ENCODE results near the gene PANX1.

Gene PANX1

GRCh38 chr11:94128291-94128745 is 323 bp upstream of the PANX1 start:
- Histone ChIP-seq H3K27ac (ENCODE audit: low read depth, low read length) (peak overlapping the region; percentile 35), H4K20me1 (ENCODE audit: control insufficient read depth, insufficient read depth, low read depth, low read length) (no peaks in the 10 kb centered on the region), H3F3A (ENCODE audit: control insufficient read depth, insufficient read depth) (no peaks in the 10 kb centered on the region), H3K27me3 (ENCODE audit: control insufficient read depth, low read length) (no peaks in the 10 kb centered on the region), H3K9me2 (replicated peaks; ENCODE audit: control insufficient read depth, low read length) (no peaks in the 10 kb centered on the region), H3K79me2 (ENCODE audit: control insufficient read depth, low read length) (peaks cover 44% of the 10 kb centered on the region), H3K4me1 (ENCODE audit: control insufficient read depth, low read length) (peaks cover 25% of the 10 kb centered on the region), H3K36me3 (ENCODE audit: control insufficient read depth, low read length) (no peaks in the 10 kb centered on the region), H3K9me3 (ENCODE audit: control insufficient read depth, insufficient read depth, low read length) (peaks cover 6% of the 10 kb centered on the region; the same call in 1 of the 2 replicates), H3K4me3 (ENCODE audit: low read length) (peak overlapping the region; percentile 95), H3K4me2 (ENCODE audit: low read length) (peak overlapping the region; percentile 86)
- no peak for TF ChIP-seq EZH2phosphoT487 (IDR thresholded peaks at IDR 0.05; ENCODE audit: borderline replicate concordance, low read length)
- TF ChIP-seq CTCF (IDR thresholded peaks at IDR 0.05; ENCODE audit: low read depth, low read length, poor library complexity, severe bottlenecking): no peak

DNA sequence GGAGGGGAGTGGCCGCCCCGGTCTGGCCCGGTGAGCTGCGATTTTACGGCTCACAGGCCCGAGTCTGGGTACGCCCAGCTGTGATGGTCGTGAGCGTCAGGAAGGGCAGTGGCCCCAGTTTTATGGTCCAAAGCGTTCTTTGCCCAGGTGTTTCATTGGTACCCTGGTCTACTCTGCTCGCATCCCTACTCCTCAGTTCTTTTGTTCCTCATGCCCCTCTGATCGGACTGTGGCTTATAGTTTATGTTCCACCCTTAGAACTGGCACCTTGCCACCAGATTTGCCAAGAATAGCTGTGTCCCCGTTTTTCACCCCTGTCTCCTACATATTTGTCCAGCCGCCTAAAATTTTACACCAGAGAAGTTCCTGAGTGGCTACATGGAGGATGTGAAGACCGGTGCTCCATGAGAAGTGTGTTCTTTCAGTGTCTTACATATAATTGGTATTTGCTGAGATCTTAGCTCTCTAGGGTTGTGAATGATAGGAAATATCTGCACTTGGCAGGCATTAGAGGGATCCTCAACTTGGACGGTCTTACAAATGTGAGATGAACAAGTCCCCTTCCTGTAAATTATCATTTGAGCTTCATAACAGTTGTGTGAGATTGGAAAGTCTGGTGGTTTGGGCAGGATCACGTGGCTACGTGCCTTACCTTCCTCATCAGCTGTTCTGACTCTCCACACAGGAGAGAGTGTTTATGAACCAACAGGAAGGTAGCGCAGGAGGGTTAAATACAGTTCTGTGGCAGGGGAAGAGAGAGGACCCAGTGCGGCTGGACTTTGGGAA is 1.1 kb downstream of the PANX1 start:
- TF ChIP-seq CTCF (IDR thresholded peaks at IDR 0.05; ENCODE audit: low read depth, low read length, poor library complexity, severe bottlenecking) (no peak), EZH2phosphoT487 (IDR thresholded peaks at IDR 0.05; ENCODE audit: borderline replicate concordance, low read length) (no peak)

GRCh38 chr11:94130298-94131046 is 1.8 kb downstream of the PANX1 start:
- Histone ChIP-seq H3K9me3 (ENCODE audit: control insufficient read depth, insufficient read depth, low read length) (peaks cover 4% of the 10 kb centered on the region; the same call in 1 of the 2 replicates), H3F3A (ENCODE audit: control insufficient read depth, insufficient read depth) (no peaks in the 10 kb centered on the region), H3K79me2 (ENCODE audit: control insufficient read depth, low read length) (peaks cover 65% of the 10 kb centered on the region), H3K27me3 (ENCODE audit: control insufficient read depth, low read length) (no peaks in the 10 kb centered on the region), H3K9me2 (replicated peaks; ENCODE audit: control insufficient read depth, low read length) (no peaks in the 10 kb centered on the region), H3K4me3 (ENCODE audit: low read length) (peak overlapping the region; percentile 95), H3K4me1 (ENCODE audit: control insufficient read depth, low read length) (peaks cover 45% of the 10 kb centered on the region), H3K36me3 (ENCODE audit: control insufficient read depth, low read length) (no peaks in the 10 kb centered on the region), H3K4me2 (ENCODE audit: low read length) (peak overlapping the region; percentile 86), H4K20me1 (ENCODE audit: control insufficient read depth, insufficient read depth, low read depth, low read length) (peaks cover 5% of the 10 kb centered on the region; the same call in 1 of the 2 replicates), H3K27ac (ENCODE audit: low read depth, low read length) (no peak overlapping the region)
- TF ChIP-seq EZH2phosphoT487 (IDR thresholded peaks at IDR 0.05; ENCODE audit: borderline replicate concordance, low read length) (no peak), CTCF (IDR thresholded peaks at IDR 0.05; ENCODE audit: low read depth, low read length, poor library complexity, severe bottlenecking) (no peak)

More for the DNA sequence above, 1.1 kb downstream of the PANX1 start:
- no peaks in the 10 kb centered on the region for H3F3A ChIP-seq (ENCODE audit: control insufficient read depth, insufficient read depth)
- H3K9me2 ChIP-seq (replicated peaks; ENCODE audit: control insufficient read depth, low read length): no peaks in the 10 kb centered on the region
- H3K9me3 ChIP-seq (ENCODE audit: control insufficient read depth, insufficient read depth, low read length): peaks cover 6% of the 10 kb centered on the region; the same call in 1 of the 2 replicates
- H3K4me2 ChIP-seq (ENCODE audit: low read length): peak overlapping the region; percentile 86
- H3K27me3 ChIP-seq (ENCODE audit: control insufficient read depth, low read length): no peaks in the 10 kb centered on the region
- H3K4me3 ChIP-seq (ENCODE audit: low read length): peak overlapping the region; percentile 95
- H3K4me1 ChIP-seq (ENCODE audit: control insufficient read depth, low read length): peaks cover 37% of the 10 kb centered on the region
- no peaks in the 10 kb centered on the region for H3K36me3 ChIP-seq (ENCODE audit: control insufficient read depth, low read length)
- no peak overlapping the region for H3K27ac ChIP-seq (ENCODE audit: low read depth, low read length)
- H4K20me1 ChIP-seq (ENCODE audit: control insufficient read depth, insufficient read depth, low read depth, low read length): peaks cover 2% of the 10 kb centered on the region; the same call in 1 of the 2 replicates
- peaks cover 58% of the 10 kb centered on the region for H3K79me2 ChIP-seq (ENCODE audit: control insufficient read depth, low read length)

Data from DOHH2 (cell line).